Neural cell (in vitro differentiated cells): ENCODE results near the gene EPHA2. TPM values are rescaled to one million over a fixed set of nuclear protein-coding genes. Genes with fewer than 3 reads are reported as not detected.

Source experiments
- H2AFZ ChIP-seq: fragments of 200-600, 300-800 bp; sonication (generic), shearing (Covaris generic); 2 replicates; pipeline ENCODE4 v1.6.0; 2014; ENCODE audit warnings: low read depth, mild to moderate bottlenecking, antibody characterized with exemption, low read length, moderate library complexity
- H3F3A ChIP-seq: fragments of 200-600 bp; shearing (Covaris generic); 2 replicates; pipeline ENCODE4 v1.6.1; 2016; ENCODE audit warnings: mild to moderate bottlenecking, moderate library complexity, mixed read lengths, antibody characterized with exemption, low read length; ENCODE audit not compliant: insufficient read depth, poor library complexity, severe bottlenecking
- H3K27ac ChIP-seq: fragments of 200-600, 300-800 bp; sonication (generic), shearing (Covaris generic); 2 replicates; pipeline ENCODE4 v1.5.1; 2014; ENCODE audit warnings: mild to moderate bottlenecking, low read length, moderate library complexity
- H3K27me3 ChIP-seq: fragments of 300-800, 200-600 bp; sonication (generic), shearing (Covaris generic); 2 replicates; pipeline ENCODE4 v1.6.0; 2014; ENCODE audit warnings: mild to moderate bottlenecking, low read depth, low read length, moderate library complexity; ENCODE audit not compliant: insufficient read depth
- H3K36me3 ChIP-seq: fragments of 300-800, 200-600 bp; sonication (generic), shearing (Covaris generic); 2 replicates; pipeline ENCODE4 v1.5.1; 2014; ENCODE audit warnings: mild to moderate bottlenecking, antibody characterized with exemption, low read length, moderate library complexity; ENCODE audit not compliant: insufficient read depth
- H3K4me2 ChIP-seq: fragments of 300-800, 200-600 bp; sonication (generic), shearing (Covaris generic); 2 replicates; pipeline ENCODE4 v1.6.0; 2014; ENCODE audit warnings: mild to moderate bottlenecking, low read length
- H3K4me3 ChIP-seq: fragments of 300-800, 200-600 bp; sonication (generic), shearing (Covaris generic); 2 replicates; pipeline ENCODE4 v1.5.1; 2014; ENCODE audit warnings: mild to moderate bottlenecking, low read length, moderate library complexity
- H3K79me2 ChIP-seq: fragments of 200-600 bp; shearing (Covaris generic); replicated peaks from 2 replicates; pipeline ENCODE4 v1.6.0; 2014; ENCODE audit warnings: mild to moderate bottlenecking, low read length, moderate library complexity; ENCODE audit not compliant: insufficient read depth
- H3K9ac ChIP-seq: fragments of 300-800, 200-600 bp; sonication (generic), shearing (Covaris generic); 2 replicates; pipeline ENCODE4 v1.6.1; 2016; ENCODE audit warnings: mild to moderate bottlenecking, low read length, mixed read lengths
- H3K9me2 ChIP-seq: fragments of 200-600 bp; shearing (Covaris generic); 2 replicates; pipeline ENCODE4 v1.6.1; 2016; ENCODE audit warnings: mild to moderate bottlenecking, low read length, mixed read lengths; ENCODE audit not compliant: insufficient read depth
- H3K9me3 ChIP-seq: fragments of 200-600, 300-800 bp; sonication (generic), shearing (Covaris generic); 2 replicates; pipeline ENCODE4 v1.6.1; 2016; ENCODE audit warnings: mild to moderate bottlenecking, mixed run types, low read length, moderate library complexity, mixed read lengths
- H4K20me1 ChIP-seq: fragments of 200-600 bp; shearing (Covaris generic); 2 replicates; pipeline ENCODE4 v1.6.1; 2016; ENCODE audit warnings: mild to moderate bottlenecking, mixed run types; ENCODE audit not compliant: insufficient read depth
- CTCF ChIP-seq: fragments of 450-650 bp; IDR thresholded peaks from 2 replicates; pipeline ENCODE4 v1.5.1; 2014; ENCODE audit warnings: antibody characterized with exemption, mild to moderate bottlenecking, moderate library complexity; ENCODE audit not compliant: poor library complexity, severe bottlenecking
- EP300 ChIP-seq: fragments of 450-650 bp; conservative IDR thresholded peaks from 2 replicates; pipeline ENCODE4 v1.6.1; 2014; ENCODE audit warnings: antibody characterized with exemption, mild to moderate bottlenecking, moderate library complexity; ENCODE audit not compliant: poor library complexity, severe bottlenecking
- EZH2 ChIP-seq: fragments of 200-600, 300-800 bp; shearing (Covaris generic), sonication (generic); IDR thresholded peaks from 2 replicates; pipeline ENCODE4 v1.6.1; 2014; ENCODE audit warnings: antibody characterized with exemption, low read length, borderline replicate concordance, mild to moderate bottlenecking; ENCODE audit not compliant: insufficient read depth, poor library complexity, severe bottlenecking
- MXI1 ChIP-seq: fragments of 450-650 bp; conservative IDR thresholded peaks from 2 replicates; pipeline ENCODE4 v1.6.1; 2014; ENCODE audit warnings: antibody characterized with exemption, mild to moderate bottlenecking; ENCODE audit not compliant: poor library complexity, severe bottlenecking
- POLR2AphosphoS5 ChIP-seq: IDR thresholded peaks from 2 replicates; pipeline ENCODE4 v1.6.1; 2012
- RAD21 ChIP-seq: fragments of 450-650 bp; conservative IDR thresholded peaks from 2 replicates; pipeline ENCODE4 v1.6.1; 2014; ENCODE audit warnings: antibody characterized with exemption, mild to moderate bottlenecking, moderate library complexity
- REST ChIP-seq: IDR thresholded peaks from 2 replicates; pipeline ENCODE4 v1.6.1; 2012; ENCODE audit warnings: borderline replicate concordance
- SMC3 ChIP-seq: fragments of 450-650 bp; conservative IDR thresholded peaks from 2 replicates; pipeline ENCODE4 v1.6.1; 2014; ENCODE audit warnings: antibody characterized with exemption, mild to moderate bottlenecking, moderate library complexity; ENCODE audit not compliant: poor library complexity
- TAF1 ChIP-seq: IDR thresholded peaks from 2 replicates; pipeline ENCODE4 v1.6.1; 2012; ENCODE audit warnings: low read depth
- polyA plus RNA-seq: library from polyadenylated mRNA; depleted of rRNA; stranded (reverse); fragments of >200 nt; gene quantifications from 2 replicates; pipeline ENCODE4 v1.2.3, GENCODE V29; 2014

Gene EPHA2
- polyA plus RNA-seq, 1 donor from 2014 or later, result 0.63 TPM

- H3K9me2 ChIP-seq, result no peaks in the 10 kb centered on the region
- no peak overlapping the region for H2AFZ ChIP-seq
- no peaks in the 10 kb centered on the region for H3K79me2 ChIP-seq
- TF ChIP-seq CTCF, result no peak
- no peak for TF ChIP-seq RAD21
- TF ChIP-seq REST, result no peak
- TF ChIP-seq TAF1, result no peak
- TF ChIP-seq MXI1, result no peak
- no peak for TF ChIP-seq EZH2
- TF ChIP-seq POLR2AphosphoS5, result no peak
- no peak for TF ChIP-seq SMC3
- TF ChIP-seq EP300, result no peak
- H3K4me2 ChIP-seq, result no peak overlapping the region
- no peak overlapping the region for H3K27ac ChIP-seq
- H3K27me3 ChIP-seq, result no peaks in the 10 kb centered on the region
- H3K36me3 ChIP-seq, result no peaks in the 10 kb centered on the region
- no peak overlapping the region for H3K4me3 ChIP-seq
- H3K9me3 ChIP-seq, result no peaks in the 10 kb centered on the region
- no peak overlapping the region for H3K9ac ChIP-seq
- no peaks in the 10 kb centered on the region for H4K20me1 ChIP-seq
- H3F3A ChIP-seq, result no peaks in the 10 kb centered on the region
These were observed 39.6 kb upstream of the EPHA2 start for GRCh38 chr1:16195518-16195905.

GRCh38 chr1:16191916-16192546 is 36.2 kb upstream of the EPHA2 start:
- H3K79me2 ChIP-seq, result no peaks in the 10 kb centered on the region
- H3K9ac ChIP-seq, result no peak overlapping the region
- no peaks in the 10 kb centered on the region for H3K9me2 ChIP-seq
- no peak for TF ChIP-seq EP300
- TF ChIP-seq RAD21, result no peak
- TF ChIP-seq POLR2AphosphoS5, result no peak
- no peak for TF ChIP-seq REST
- no peak for TF ChIP-seq MXI1
- TF ChIP-seq SMC3, result no peak
- no peak for TF ChIP-seq CTCF
- no peak for TF ChIP-seq EZH2
- no peak for TF ChIP-seq TAF1
- no peak overlapping the region for H3K4me3 ChIP-seq
- no peak overlapping the region for H3K27ac ChIP-seq
- no peaks in the 10 kb centered on the region for H4K20me1 ChIP-seq
- no peaks in the 10 kb centered on the region for H3K27me3 ChIP-seq
- no peak overlapping the region for H3K4me2 ChIP-seq
- H3K36me3 ChIP-seq, result no peaks in the 10 kb centered on the region
- no peaks in the 10 kb centered on the region for H3K9me3 ChIP-seq
- no peak overlapping the region for H2AFZ ChIP-seq
- H3F3A ChIP-seq, result no peaks in the 10 kb centered on the region
